GM10266 (cell line): ENCODE measurements around the gene HECW1.

Experiments
- DNase-seq: peaks from one replicate; pipeline ENCODE4 v3.0.0; 2012; ENCODE audit errors: extremely low spot score
- CTCF ChIP-seq: IDR thresholded peaks from 2 replicates; pipeline ENCODE4 v1.5.1; 2012; ENCODE audit warnings: mild to moderate bottlenecking, low read depth; ENCODE audit not compliant: control insufficient read depth, insufficient read depth; ENCODE audit errors: missing control alignments

Gene HECW1

DNA sequence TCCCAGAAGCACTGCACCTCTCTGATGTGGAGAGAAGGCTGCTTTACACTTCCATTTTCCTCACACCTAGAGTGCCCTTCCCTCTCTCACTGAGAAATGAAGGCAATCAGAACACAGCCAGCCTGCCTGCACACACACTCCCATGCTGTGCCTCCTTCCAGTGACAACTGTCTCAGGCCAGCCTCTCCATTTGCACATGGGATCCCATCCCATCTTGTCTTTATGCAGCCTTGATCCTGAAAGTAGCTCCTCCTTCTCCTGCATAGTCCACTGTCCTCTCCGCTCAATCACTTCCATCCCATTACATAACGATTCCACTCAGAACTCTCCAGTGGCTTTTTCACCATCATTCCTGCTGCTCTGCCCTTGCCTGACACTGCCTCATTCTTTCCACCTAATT is 266.8 kb downstream of the HECW1 start:
- DNase-seq = no peak
- no peak for TF ChIP-seq CTCF

- TF ChIP-seq CTCF = no peak
- DNase-seq = no peak
These were observed 272.3 kb downstream of the HECW1 start for GRCh38 chr7:43384616-43385308.

DNA sequence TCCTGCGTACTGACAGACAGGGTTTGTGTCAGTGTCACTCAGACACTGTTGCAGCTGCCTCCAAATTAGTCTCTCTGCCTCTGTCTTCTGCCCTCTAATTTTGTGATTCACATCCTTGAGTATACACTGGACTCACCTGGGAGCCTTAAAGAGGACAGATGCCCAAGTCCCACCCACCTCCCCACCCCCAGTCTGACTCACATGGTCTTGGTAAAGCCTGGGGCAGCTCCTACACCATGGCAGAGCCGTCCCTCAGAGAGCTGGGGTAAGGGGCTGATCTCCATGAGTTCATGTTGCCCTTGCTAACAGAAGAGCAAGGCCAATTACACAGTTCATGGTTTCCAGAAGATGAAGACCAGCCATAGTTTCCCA is 272.8 kb downstream of the HECW1 start:
- no peak for TF ChIP-seq CTCF
- DNase-seq = no peak

GRCh38 chr7:43385856-43386255 is 273.4 kb downstream of the HECW1 start:
- no peak for DNase-seq
- no peak for TF ChIP-seq CTCF

DNA sequence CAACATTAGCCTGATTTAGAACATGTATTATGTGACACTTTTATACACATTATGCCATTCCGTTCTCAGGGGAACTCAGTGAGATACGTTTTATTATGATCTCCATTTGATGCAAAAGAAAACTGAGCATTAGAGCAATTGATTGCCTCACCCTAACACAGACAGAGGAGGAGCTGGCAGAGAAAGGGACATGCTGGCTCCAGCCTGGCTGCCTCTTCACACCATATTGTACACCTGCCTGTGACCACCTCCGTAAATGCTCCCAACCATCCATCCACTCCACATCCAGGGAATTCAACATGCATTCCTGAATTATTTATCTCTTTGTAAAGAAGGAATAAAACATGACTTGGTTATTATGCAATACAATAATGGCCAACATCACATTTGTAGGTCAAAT is 275.5 kb downstream of the HECW1 start:
- DNase-seq = no peak
- TF ChIP-seq CTCF = no peak

DNA sequence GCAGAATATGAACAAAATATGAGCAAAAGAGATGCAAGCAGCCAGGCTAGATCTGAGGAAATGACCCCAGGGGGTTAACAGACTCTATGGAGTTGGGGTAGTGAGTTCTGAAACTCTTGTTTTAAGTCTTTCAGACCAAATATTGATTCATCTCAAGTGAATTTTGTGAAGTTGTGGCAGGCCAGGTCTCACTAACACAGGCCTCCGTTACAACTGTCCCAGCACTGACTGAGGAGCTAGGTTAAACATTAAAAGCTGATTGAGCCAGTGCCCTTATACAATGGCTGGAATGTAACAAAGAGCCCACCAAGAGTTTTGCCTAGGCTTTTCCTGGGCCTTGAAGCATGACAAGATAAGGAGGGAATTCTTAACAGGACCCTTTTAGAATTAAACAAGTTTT is 278.1 kb downstream of the HECW1 start:
- DNase-seq = no peak
- TF ChIP-seq CTCF = no peak

GRCh38 chr7:43391518-43391917 is 279.1 kb downstream of the HECW1 start:
- DNase-seq = no peak

More at GRCh38 chr7:43391518-43391917, 279.1 kb downstream of the HECW1 start:
- no peak for TF ChIP-seq CTCF
